ELF-1 (cell line): ENCODE measurements around the gene FAM222A.

ENCODE experiments used
- DNase-seq: peaks from one replicate; pipeline ENCODE4 v3.0.0-alpha.2; 2016; ENCODE audit warnings: low read depth, low spot score

Gene FAM222A

DNA sequence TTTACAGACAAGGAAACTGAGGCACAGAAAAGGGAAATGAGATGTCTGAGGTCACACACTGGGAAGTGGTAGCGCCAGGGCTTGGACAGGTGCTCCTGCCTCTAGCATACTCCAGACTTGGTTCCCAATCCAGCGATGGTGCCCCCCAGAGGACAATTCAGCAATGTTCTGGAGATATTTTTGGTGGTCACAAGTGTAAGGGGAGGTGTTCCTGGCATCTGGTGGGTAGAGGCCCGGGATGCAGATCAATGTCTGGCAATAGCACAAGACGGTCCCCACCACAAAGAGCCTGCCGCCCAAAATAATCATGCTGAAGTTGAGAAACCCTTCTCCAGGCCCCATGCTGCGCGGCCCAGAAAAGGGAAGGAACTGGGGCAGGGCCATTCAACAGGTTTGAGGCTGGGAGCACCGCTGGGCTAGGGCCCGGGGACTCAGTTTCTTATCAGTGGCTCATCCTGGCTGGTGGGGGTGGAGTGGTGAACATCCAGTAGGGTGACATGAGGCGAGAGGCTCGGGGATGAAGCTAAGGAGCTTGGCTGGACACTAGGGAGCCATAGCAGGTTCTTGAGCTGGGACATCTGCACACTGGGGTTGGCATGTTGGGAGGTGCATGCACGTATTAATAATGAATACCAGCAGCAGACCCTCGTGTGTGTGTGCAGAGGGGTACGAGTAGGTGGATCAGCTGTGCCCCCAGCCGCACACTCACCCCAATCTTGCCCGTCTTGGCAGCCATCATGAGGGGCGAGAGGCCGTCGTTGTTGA lies 84.5 kb downstream of the FAM222A start:
- DNase-seq: no peak

DNA sequence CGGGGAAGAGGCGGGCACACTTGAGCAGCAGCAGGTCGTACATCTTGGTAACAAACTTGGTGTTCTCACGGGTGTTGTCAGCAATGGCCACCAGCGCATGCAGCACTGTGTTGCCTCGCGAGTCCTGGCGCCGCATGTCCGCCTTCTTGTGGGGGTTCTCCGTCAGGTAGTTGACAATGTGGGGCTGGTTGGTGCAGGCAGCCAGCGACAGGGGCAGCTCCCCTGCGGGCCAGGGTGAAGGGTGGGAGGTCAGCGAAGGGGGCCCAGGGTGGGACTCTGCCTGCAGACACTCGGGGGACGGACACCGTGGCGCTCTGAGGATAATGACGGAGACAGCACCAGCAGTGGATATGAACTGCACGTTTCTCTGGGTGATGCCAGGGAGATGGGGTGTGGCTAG lies 85.1 kb downstream of the FAM222A start:
- no peak for DNase-seq

DNA sequence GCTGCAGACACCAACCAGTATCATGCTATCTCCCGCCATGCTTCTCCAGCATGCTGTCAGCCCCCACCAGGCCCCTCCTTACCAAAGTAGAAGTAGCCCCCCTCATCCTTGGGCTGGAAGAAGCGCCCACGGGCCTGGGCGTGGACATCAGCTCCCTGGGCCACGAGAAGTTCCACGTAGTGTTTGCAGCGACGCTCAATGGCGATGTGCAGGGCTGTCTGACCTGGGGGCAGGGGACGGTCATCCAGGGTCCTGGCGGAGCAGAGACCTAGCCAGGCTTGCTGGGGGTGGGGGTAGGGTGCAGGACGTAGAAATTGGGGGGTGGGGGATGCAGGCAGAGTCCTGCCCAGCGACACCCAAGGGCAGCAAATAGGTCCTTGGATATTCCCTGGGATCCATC lies 86.9 kb downstream of the FAM222A start:
- no peak for DNase-seq

DNA sequence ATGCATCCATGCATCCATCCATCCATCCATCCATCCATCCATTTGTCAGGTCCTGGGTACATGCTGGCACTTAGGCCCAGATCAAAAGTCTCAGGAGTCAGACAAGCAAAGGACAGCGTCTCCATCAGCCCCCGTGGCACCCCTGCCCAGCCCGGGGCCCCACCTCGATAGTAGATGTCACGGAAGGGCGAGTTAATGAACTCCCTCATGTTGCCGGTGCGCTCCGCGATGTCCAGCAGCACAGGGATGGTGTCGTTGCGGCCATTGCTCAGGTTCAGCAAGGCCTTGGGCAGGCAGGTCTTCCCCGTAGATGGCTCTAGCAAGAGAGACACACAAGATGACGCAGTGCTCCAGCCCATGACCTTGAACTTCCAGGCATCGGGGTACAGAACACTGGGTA lies 89.2 kb downstream of the FAM222A start:
- no peak for DNase-seq

DNA sequence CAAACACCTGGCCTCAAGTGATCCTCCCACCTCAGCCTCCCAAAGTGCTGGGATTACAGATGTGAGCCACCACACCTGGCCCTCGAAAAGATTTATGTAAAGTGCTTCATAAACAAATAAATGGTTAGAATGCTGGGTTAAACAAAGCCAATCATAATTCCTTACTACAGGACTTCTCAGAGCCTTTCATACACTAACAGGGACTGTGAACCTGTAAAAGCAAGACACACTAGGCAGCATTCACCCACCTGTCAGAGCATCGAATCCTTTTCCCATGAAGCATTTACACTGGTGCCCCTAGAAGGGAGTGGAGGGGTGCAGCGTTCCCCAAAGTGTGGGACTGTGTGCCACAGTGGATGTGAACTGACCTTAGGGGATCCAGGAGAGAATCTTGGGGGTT lies 90.1 kb downstream of the FAM222A start:
- DNase-seq: no peak

DNA sequence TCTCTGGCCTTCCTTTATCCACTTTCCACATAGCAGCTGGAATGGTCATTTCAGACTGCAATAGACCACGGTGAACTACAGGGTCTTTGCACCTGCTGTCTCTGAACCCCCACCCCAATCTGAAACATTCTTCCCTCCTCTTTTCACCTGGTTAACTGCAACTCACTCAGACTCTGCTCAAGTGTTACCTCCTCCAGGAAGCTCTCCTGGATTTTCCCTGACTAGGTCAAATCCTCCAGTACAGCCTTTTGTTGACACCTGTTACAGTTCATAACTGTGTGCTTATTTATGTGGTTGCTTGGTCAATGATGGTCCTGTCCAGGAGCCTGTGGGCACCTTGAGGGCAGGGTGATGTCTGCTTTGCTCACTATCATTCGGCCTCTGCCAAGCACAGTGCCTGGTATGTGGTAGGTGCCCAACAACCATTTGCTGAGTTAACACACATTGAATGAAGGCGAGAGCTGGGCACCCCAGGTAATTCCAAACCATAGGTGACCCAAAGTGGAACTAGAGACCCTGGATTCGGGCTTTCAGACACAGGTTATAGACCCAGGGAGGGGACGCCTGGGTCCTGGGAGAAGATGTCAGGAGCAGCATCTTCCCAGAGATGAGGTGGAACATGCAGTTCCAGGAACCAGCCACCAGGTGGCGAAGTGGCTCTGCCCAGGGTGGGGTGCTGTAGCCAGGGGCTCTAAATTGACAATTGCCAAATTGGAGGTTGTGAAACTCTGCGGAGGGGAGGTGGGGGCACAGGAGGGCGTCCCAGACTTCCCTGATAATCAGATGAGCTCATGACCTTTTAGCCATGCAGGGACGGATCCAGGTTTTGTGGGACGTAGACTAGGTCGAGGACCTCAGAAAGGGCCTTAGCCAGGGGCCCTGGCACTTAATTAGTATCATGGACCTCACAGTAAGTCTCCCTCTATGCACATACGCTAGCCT lies 91.5 kb downstream of the FAM222A start:
- DNase-seq: peak; percentile 80

DNA sequence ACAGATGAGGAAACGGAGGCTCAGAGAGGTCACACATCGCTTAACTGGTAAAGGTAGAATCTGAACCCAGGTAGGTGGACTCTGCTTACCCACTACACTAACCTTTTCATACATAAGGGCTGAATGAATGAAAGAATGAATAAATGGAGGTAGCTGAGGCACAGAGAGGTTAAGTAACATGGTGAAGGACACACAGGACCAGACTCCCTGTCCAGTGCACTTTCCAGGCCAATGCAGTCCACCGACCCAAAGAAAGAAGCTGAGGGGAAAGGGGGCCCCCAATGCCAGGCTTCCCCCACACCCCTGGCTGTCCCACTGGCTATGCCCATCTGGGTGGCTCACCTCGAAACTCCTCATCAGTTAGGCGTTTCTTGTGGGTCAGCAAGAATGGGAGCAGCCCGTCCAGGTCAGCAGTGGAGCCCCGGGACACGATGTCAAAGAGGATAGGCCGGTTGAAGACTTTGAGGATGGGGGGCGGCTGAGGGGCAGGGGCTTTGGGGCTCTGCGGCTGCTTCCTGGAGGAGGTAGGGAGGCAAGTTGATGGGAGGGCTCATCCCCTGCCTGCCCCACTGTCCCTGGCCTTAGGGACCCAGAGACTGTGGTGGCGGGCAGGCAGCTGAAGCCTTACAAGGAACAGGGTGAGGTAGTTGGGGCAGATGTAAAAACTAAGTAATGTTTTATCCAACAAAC lies 94.5 kb downstream of the FAM222A start:
- DNase-seq: no peak

DNA sequence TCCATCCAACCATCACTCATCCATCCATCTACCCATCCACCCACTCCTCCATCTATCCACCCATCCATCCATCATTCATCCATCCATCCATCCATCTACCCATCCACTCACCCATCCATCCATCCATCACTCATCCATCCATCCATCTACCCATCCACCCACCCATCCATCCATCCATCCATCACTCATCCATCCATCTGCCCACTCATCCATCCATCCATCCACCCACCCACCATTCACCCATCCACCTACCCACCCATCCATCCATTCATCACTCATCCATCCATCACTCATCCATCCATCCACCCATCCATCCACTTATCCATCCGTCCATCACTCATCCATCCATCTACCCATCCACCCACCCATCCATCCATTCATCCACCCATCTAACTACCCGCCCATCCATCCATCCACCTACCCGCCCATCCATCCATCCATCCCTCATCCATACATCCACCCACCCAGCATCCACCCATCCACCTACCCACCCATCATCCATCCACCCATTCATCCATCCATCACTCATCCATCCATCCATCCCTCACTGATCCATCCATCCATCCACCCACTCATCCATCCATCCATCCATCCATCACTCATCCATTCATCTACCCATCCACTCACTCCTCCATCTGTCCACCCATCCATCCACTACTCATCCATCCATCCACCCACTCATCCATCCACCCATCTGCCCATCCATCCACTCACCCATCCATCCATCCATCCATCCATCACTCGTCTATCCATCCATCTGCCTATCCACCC lies 95.4 kb downstream of the FAM222A start:
- no peak for DNase-seq

DNA sequence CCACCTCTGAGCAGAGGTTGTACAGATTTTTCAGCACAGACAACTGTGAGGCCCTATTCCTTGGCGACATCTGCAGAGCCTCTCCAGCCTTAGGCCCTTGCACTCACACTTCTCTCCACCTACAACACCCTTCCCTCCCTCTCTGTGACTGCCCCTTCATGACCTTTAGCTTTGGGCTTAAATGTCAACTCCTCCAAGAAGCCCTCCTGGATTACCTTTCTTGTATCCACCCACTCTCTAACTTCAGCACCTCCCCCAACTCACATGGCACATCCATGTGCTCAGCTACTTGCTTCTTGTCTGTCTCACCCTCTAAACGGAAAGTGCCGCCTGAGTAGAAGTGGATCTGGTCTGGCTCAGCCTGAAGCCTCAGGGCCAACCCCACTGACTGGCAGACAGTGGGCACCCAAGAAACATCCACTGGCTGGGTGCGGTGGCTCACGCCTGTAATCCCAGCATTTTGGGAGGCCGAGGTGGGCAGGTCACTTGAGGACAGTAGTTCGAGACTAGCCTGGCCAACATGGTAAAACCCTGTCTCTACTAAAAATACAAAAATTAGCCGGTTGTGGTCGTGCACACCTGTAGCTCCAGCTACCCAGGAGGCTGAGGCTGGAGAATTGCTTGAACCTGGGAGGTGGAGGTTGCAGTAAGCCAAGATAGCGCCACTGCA lies 97.5 kb downstream of the FAM222A start:
- no peak for DNase-seq

DNA sequence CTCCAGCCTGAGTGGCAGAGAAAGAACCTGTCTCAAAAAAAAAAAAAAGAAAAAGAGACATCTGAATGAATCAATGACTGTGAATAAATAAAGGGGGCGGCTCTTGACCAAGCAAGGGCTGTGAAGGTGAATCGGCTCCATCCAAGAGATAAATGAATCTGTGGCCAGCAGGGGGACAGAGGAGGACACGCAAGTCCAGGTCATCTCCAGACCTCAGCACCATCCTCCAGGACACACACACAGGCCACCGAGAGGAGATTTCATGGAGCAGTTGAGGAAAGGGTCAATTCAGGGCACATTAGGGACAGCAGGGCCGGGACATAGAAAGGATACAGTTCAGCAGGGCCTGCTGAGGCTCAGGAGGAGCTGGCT lies 98.0 kb downstream of the FAM222A start:
- DNase-seq: no peak

DNA sequence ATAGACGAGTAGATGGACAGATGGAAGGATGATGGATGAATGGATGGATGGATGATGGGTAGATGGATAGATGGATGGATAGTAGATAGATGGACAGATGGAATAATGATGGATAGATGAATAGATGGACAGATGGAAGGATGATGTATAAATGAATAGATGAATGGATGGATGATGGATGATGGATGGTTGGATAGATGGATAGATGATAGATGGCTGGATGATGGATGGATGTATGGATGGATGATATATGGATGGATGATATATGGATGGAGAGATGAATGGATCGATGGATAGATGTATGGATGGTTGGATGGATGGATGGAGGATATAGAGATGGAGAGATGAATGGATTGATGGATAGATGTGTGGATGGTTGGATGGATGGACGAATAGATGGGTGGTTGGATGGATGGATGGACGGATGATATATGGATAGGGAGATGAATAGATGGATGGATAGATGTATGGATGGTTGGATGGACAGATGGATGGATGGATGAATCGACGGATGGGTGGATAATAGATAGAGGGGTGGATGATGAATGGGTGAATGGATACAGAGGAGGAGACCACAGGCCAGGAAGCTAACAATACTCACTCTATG lies 100.3 kb downstream of the FAM222A start:
- DNase-seq: no peak

DNA sequence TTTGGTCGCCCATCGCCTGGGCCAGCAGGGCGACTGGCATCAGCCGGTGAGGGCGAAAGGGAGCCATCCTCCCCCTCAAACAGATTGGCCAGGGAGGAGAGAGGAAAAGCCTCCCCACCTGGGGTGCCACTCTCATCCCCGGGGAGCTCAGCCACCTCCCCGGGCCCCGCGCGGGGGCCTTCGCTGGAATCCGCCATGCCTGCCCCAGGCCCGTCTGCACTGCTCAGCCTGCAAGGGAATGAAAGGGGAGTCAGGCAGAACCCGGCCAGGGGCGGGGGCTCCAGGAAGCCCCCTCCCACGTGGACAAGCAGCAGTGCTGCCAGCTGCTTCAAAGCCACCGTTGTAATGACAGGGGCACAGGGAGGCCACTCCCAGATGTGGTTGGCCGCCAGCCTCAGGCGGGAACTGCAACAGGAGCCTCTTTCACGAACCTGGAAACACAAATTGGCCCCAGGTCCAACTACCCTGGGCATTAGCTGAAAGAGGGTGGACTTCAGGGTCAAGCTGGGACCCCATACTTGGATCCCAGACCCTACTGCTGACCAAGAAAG lies 101.0 kb downstream of the FAM222A start:
- no peak for DNase-seq

DNA sequence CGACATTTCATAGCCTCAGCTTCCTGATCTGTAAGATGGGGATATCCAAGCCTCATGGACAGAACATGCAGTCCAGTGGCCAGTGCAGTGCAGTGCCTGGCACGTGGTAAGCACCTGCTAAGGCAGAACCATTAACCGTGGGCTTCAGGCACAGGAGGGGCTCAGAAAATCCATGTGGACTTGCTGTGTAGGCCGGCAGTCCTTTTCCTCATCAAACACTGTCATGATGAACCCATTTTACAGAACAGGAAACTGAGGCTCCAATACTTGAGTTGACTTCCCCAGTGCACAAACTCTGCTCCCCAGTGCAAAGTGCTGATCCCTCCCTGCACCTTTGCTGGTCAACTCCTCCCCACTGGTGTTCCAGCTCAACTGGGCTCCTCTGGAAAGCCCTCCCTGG lies 101.6 kb downstream of the FAM222A start:
- no peak for DNase-seq

DNA sequence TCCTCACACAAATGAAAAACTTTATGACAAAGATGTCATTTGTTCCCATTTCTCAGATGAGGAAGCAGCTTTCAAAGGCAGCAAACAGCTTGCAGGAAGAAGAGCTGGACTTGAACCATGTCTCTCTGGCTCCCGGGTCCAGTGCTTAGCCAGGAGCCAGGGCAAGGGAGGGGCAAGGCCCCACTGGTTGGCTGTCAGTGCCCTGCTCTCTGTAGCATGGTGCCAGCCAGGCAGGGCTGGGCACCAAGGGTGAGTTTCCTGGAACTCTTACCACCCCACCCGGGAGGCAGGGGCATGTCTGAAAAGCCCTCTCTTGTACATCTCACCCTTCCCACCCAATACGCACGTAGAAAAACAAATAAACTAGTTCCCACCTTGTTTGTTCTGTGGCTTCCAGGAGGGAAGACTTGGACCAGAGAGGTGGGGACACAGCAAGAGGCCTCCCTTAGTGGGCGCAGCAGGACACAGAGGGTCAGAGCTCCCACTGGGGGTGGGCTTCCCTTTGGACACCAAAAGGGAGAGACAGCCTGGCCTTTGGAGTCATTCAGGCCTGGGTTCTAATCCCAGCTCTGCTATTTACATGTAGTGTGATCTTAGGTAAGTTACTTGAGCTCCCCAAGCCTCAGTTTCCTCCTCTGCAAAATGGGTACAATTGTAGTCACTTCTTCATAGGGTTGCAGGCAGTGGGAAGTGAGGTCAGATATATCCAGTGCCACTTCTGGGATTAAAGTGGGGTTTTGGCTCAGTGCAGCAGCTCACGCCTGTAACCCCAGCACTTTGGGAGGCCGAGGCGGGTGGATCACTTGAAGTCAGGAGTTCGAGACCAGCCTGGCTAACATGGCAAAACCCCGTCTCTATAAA lies 102.4 kb downstream of the FAM222A start:
- no peak for DNase-seq

DNA sequence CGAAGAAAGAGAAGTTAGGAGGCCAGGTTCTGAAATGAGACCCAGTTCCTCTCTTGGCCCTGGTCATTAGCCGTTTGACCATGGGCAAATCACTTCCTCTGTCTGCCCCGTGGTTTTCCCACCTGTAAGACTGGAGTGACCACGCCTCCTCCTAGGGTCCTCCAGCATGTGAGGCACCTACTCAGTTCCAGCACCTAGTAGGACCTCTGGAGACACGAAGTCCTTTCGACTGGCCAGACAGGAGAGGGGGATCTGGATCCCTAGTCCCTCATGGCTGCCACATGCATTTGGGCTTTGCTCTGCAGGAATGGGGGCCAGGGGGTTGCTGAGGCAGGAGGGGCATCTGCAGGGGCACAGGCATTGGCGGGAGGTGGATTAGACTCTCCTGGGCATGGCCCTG lies 103.2 kb downstream of the FAM222A start:
- no peak for DNase-seq

DNA sequence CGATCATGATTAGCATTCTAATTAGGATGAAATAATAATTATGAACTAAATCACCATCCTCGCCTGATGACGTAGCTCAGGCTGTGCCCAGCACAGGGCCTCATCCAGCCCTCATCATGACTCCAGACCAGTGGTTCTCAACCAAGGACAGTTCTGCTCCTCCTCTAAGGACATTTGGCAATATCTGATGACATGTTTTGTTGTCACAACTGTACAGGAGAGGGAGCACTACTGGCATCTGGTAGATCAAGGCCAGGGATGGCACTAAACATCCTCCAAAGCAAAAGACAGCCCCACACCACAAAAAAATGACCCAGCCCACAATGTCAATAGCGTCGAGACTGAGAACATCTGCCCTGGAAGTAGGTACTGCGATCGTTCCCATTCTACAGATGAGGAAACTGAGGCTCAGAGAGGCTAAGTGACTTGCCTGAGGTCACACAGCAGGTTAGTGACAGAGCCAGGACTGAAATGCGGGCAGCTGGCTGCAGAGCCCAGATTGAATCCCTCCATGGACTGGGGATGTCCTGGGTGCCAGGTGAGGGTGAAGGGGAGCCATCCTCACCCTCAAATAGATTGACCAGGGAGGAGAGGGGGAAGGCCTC lies 104.1 kb downstream of the FAM222A start:
- DNase-seq: no peak

DNA sequence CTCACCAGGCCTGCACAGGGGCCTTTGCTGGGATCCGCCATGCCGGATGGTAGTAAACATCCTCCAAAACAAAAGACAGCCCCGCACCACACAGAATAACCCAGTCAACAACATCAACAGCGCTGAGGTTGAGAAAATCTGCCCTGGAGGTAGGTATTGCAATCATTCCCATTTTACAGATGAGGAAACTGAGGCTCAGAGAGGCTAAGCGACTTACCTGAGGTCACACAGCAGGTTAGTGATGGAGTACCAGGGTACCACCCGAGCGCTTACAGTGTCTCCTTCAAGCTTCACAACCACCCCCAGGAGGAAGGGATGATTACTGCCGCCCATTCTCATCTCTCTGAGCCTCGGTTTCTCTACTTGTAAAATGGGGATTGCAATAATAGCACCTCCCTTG lies 104.6 kb downstream of the FAM222A start:
- DNase-seq: no peak

DNA sequence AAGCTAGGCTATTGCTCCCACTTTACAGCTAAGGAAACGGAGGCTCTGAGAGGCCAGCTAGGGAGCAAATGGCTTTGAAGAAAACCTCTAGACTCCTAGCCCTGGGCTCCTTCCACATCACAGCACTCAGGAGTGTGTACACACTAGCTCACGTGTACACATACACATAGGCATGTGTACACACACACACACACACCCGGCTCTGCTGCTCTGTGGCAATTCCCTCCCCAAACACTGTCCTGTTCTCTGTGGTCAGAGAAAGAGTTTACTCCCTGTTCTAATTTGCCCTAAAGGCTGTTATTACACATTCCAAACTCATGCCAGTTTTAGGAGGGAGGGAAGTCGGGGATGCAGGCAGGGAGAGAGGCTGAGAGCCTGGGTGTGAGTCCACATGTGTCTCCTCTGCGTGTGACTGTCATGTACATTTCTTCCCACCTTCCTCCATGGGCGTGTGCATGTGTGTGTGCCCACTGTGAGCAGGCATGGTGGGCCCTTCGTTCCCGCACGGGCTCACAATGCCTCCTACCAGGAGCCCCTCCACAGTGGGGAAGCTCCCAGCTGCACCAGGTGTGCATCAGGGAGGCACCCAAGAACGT lies 105.4 kb downstream of the FAM222A start:
- no peak for DNase-seq
